ENCODE data around the gene MRPS35.
"Not testable (repeated sequence)": the region's sequence is repeated elsewhere in the genome, so short reads cannot be mapped to it uniquely, and the experiment has no call there.

Gene MRPS35

GRCh38 chr12:27723212-27723611 lies 12.6 kb downstream of the MRPS35 start:
- Histone ChIP-seq H3K36me3 (ENCODE audit: insufficient read depth, low read length) (peaks cover 60% of the 10 kb centered on the region), H3K9me3 (ENCODE audit: low read length) (no peaks in the 10 kb centered on the region), H3K4me3 (ENCODE audit: low read length) (no peak overlapping the region), H2AFZ (ENCODE audit: low read depth, low read length) (no peak overlapping the region), H3K4me1 (ENCODE audit: insufficient read depth, low read length) (no peaks in the 10 kb centered on the region), H3K27me3 (ENCODE audit: insufficient read depth, low read length) (no peaks in the 10 kb centered on the region)

DNA sequence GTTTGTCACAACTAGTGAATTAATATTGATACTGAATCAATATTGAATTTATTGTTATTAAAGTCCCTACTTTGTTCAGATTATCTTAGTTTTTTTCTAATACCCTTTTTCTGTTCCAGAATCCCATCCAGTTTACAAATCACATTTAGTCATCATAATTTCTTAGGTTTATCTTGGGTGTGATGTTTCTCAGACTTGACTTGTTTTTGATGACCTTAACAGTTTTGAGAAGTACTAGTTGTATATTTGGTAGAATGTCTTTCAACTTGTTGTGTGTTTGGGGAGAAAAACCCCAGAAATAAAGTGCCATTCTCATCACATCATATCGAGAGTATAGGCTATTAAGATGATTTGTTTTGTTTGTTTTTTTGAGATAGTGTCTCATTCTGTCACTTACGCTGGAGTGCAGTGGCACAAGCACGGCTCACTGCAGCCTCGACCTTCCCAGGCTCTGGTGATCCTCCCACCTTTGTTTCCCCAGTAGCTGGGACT lies 19.5 kb downstream of the MRPS35 start:
- Histone ChIP-seq H3K4me1 (ENCODE audit: insufficient read depth, low read length) (no peaks in the 10 kb centered on the region), H3K4me3 (ENCODE audit: low read length) (no peak overlapping the region), H3K36me3 (ENCODE audit: insufficient read depth, low read length) (peaks cover 38% of the 10 kb centered on the region), H3K27me3 (ENCODE audit: insufficient read depth, low read length) (no peaks in the 10 kb centered on the region), H2AFZ (ENCODE audit: low read depth, low read length) (no peak overlapping the region), H3K9me3 (ENCODE audit: low read length) (no peaks in the 10 kb centered on the region)

DNA sequence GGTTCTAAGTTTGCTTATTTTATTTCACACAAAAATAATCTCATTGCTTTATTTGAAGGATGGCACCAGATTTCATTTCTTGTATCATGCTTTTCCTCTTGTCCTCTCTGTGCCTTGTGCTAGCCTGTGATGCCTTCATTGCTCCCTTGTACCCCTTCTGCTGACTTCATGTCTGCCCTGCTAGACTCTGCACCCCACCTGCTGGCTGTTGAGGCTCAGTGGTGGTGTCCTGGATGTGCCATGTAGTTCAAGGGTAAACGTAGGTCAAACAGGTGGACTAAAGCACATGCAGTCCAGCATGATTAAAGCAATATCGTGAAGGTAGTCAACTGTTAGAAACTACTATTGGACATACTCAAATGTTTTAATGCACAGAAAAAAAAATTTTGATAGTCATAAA lies 21.6 kb downstream of the MRPS35 start:
- Histone ChIP-seq H3K36me3 (ENCODE audit: insufficient read depth, low read length) (peaks cover 37% of the 10 kb centered on the region), H3K4me1 (ENCODE audit: insufficient read depth, low read length) (no peaks in the 10 kb centered on the region), H3K4me3 (ENCODE audit: low read length) (no peak overlapping the region), H2AFZ (ENCODE audit: low read depth, low read length) (no peak overlapping the region), H3K9me3 (ENCODE audit: low read length) (no peaks in the 10 kb centered on the region), H3K27me3 (ENCODE audit: insufficient read depth, low read length) (no peaks in the 10 kb centered on the region)

GRCh38 chr12:27733052-27733656 lies 22.5 kb downstream of the MRPS35 start:
- Histone ChIP-seq H3K4me3 (ENCODE audit: low read length) (no peak overlapping the region), H3K4me1 (ENCODE audit: insufficient read depth, low read length) (no peaks in the 10 kb centered on the region), H3K36me3 (ENCODE audit: insufficient read depth, low read length) (peaks cover 38% of the 10 kb centered on the region), H2AFZ (ENCODE audit: low read depth, low read length) (no peak overlapping the region), H3K27me3 (ENCODE audit: insufficient read depth, low read length) (no peaks in the 10 kb centered on the region), H3K9me3 (ENCODE audit: low read length) (no peaks in the 10 kb centered on the region)

DNA sequence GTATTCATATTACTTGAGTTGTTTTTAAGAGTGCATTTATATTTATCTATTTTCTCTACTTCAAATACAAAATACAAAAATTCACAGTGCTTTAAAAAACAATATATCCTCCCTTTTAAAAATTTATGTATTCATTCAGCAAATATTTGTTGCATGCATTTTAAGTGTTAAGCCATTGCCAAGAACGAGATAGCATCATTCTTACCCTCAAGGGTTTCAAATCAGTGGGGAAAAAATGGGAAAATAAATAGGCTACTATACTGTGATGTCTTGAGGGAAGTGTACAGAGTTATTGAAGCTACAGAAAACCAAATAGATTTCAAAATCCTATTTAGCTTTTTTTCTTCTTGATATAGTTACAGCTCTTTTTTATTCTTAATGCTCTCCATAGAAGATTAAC lies 23.2 kb downstream of the MRPS35 start:
- no peak overlapping the region for H2AFZ ChIP-seq (ENCODE audit: low read depth, low read length)
- no peaks in the 10 kb centered on the region for H3K4me1 ChIP-seq (ENCODE audit: insufficient read depth, low read length)
- no peaks in the 10 kb centered on the region for H3K9me3 ChIP-seq (ENCODE audit: low read length)
- H3K36me3 ChIP-seq (ENCODE audit: insufficient read depth, low read length) = peaks cover 43% of the 10 kb centered on the region
- no peaks in the 10 kb centered on the region for H3K27me3 ChIP-seq (ENCODE audit: insufficient read depth, low read length)
- no peak overlapping the region for H3K4me3 ChIP-seq (ENCODE audit: low read length)

GRCh38 chr12:27734321-27734720 lies 23.7 kb downstream of the MRPS35 start:
- not testable (repeated sequence) for H3K4me3 ChIP-seq (ENCODE audit: low read length); H3K27me3 ChIP-seq (ENCODE audit: insufficient read depth, low read length); H2AFZ ChIP-seq (ENCODE audit: low read depth, low read length); H3K9me3 ChIP-seq (ENCODE audit: low read length); H3K4me1 ChIP-seq (ENCODE audit: insufficient read depth, low read length)
- peaks cover 44% of the 10 kb centered on the region for H3K36me3 ChIP-seq (ENCODE audit: insufficient read depth, low read length)

DNA sequence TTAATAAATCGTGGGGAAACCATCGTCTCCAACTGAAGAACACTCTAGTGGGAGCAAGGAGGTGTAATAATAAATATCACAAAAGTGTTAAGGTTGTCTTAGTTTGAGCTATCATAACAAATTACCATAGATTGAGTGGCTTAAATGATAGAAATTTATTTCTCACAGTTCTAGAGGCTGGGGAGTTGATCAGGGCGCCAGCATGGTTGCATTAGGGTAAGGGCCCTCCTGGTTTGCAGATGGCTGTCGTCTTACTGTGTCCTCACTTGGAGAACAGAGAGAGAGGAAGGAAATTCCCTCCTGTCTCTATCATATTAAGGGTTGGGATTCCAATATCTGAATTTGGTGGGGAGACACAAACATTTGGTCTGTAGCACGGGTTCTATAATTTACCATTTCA lies 33.0 kb downstream of the MRPS35 start:
- Histone ChIP-seq H3K4me3 (ENCODE audit: low read length) (no peak overlapping the region), H3K36me3 (ENCODE audit: insufficient read depth, low read length) (peaks cover 35% of the 10 kb centered on the region), H2AFZ (ENCODE audit: low read depth, low read length) (no peak overlapping the region), H3K27me3 (ENCODE audit: insufficient read depth, low read length) (no peaks in the 10 kb centered on the region), H3K4me1 (ENCODE audit: insufficient read depth, low read length) (no peaks in the 10 kb centered on the region), H3K9me3 (ENCODE audit: low read length) (no peaks in the 10 kb centered on the region)

DNA sequence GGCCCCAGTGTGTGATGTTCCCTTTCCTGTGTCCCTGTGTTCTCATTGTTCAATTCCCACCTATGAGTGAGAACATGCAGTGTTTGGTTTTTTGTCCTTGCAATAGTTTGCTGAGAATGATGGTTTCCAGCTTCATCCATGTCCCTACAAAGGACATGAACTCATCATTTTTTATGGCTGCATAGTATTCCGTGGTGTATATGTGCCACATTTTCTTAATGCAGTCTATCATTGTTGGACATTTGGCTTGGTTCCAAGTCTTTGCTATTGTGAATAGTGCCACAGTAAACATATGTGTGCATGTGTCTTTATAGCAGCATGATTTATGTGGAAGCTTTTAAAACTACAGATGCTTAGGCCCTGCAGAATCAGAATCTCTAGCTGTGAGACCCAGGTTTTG lies 35.1 kb downstream of the MRPS35 start:
- H2AFZ ChIP-seq (ENCODE audit: low read depth, low read length); H3K4me1 ChIP-seq (ENCODE audit: insufficient read depth, low read length); H3K27me3 ChIP-seq (ENCODE audit: insufficient read depth, low read length); H3K4me3 ChIP-seq (ENCODE audit: low read length); H3K9me3 ChIP-seq (ENCODE audit: low read length): not testable (repeated sequence)
- H3K36me3 ChIP-seq (ENCODE audit: insufficient read depth, low read length) = peaks cover 22% of the 10 kb centered on the region

DNA sequence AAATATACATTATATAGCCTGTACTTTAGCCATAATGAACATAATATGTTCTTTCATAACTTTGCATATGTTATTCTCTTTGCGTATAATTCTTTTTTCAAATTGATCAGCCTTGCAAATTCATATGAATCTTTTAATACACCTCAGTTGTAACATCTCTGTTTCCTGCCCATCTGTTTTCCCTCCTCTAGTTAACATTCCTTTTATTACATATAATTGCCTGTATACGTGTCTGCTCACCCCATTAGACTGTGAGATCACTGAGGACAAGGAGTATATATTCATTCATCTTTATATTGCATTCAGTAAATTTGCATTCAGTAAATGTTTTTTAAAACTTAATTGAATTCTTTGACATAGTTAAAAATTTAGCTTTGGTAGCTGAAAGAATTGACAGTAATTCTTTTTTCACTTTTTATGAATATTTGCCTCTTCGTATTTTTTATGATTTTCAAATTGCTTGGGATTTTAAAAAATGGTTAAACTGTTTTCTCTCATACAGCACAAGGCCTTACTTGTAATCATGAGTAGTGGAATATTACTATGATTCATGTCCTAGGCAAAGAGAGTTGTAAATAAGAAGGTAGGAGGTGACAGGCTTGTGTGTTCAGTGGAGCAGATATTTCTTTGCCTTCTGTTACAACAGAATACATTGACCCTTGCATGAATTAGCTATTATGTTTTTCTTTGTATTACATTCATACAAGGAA lies 36.6 kb downstream of the MRPS35 start:
- no peaks in the 10 kb centered on the region for H3K27me3 ChIP-seq (ENCODE audit: insufficient read depth, low read length)
- peaks cover 23% of the 10 kb centered on the region for H3K36me3 ChIP-seq (ENCODE audit: insufficient read depth, low read length)
- H3K4me3 ChIP-seq (ENCODE audit: low read length) = no peak overlapping the region
- no peaks in the 10 kb centered on the region for H3K4me1 ChIP-seq (ENCODE audit: insufficient read depth, low read length)
- no peak overlapping the region for H2AFZ ChIP-seq (ENCODE audit: low read depth, low read length)
- peaks cover 5% of the 10 kb centered on the region for H3K9me3 ChIP-seq (ENCODE audit: low read length)

DNA sequence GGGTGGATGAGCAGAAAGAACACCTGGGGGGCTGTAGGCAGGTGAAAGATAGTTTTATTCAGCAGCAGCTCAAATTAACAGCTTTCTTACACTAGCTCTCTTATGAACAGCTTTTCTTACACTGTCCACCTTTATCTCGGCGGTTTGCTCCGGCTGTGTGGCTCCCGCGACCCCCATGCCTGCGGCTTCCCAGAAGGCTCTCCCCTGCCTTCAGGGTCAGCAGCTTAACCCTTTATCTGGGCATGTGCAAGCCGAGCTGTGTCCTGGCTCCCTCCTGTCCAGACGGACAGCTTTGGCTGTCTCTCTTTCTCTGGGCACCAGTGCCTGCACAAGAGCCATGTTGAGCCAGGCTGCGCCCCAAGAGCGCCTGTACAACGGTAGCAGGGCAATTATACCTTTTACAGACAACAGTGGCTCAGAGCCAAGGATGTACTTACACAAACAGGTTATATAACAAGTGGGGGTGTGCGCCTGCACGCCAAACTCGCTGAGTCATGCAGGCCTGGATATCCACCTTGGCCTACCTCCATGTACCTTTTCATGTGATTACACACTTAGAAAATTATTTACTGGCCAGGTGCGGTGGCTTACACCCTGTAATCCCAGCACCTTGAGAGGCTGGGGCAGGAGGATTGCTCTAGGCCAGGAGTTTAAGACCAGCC lies 40.9 kb downstream of the MRPS35 start:
- H3K4me3 ChIP-seq (ENCODE audit: low read length) = no peak overlapping the region
- no peaks in the 10 kb centered on the region for H3K27me3 ChIP-seq (ENCODE audit: insufficient read depth, low read length)
- peaks cover 22% of the 10 kb centered on the region for H3K36me3 ChIP-seq (ENCODE audit: insufficient read depth, low read length)
- no peaks in the 10 kb centered on the region for H3K4me1 ChIP-seq (ENCODE audit: insufficient read depth, low read length)
- peaks cover 5% of the 10 kb centered on the region for H3K9me3 ChIP-seq (ENCODE audit: low read length)
- H2AFZ ChIP-seq (ENCODE audit: low read depth, low read length) = no peak overlapping the region

DNA sequence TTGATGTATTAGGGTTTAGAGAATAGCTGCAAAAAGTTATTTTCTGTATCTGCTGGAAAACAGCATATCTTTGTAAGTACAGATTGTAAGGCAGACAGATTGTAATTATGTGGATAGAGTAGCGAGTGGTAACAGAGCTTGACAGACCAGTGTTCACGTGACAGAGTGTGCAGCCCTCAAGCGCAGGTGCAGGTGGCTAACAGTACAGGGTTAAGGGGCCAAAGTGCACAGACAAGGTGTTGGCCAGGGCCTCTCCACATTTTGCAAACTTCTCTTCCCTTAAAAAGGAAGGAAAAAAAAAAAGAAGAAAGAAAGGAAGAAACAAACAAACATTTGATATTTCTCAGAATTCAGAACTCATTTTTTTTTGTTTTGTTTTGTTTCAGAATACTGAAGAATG lies 44.2 kb downstream of the MRPS35 start:
- H3K9me3 ChIP-seq (ENCODE audit: low read length) = peaks cover 5% of the 10 kb centered on the region
- no peak overlapping the region for H2AFZ ChIP-seq (ENCODE audit: low read depth, low read length)
- H3K4me3 ChIP-seq (ENCODE audit: low read length) = no peak overlapping the region
- H3K36me3 ChIP-seq (ENCODE audit: insufficient read depth, low read length) = peaks cover 24% of the 10 kb centered on the region
- no peaks in the 10 kb centered on the region for H3K4me1 ChIP-seq (ENCODE audit: insufficient read depth, low read length)
- H3K27me3 ChIP-seq (ENCODE audit: insufficient read depth, low read length) = no peaks in the 10 kb centered on the region

- Histone ChIP-seq H3K36me3 (ENCODE audit: insufficient read depth, low read length) (peaks cover 17% of the 10 kb centered on the region), H3K9me3 (ENCODE audit: low read length) (peaks cover under 1% of the 10 kb centered on the region), H2AFZ (ENCODE audit: low read depth, low read length) (no peak overlapping the region), H3K27me3 (ENCODE audit: insufficient read depth, low read length) (no peaks in the 10 kb centered on the region), H3K4me3 (ENCODE audit: low read length) (no peak overlapping the region), H3K4me1 (ENCODE audit: insufficient read depth, low read length) (no peaks in the 10 kb centered on the region)
Measured at GRCh38 chr12:27756670-27757195, 46.1 kb downstream of the MRPS35 start.

DNA sequence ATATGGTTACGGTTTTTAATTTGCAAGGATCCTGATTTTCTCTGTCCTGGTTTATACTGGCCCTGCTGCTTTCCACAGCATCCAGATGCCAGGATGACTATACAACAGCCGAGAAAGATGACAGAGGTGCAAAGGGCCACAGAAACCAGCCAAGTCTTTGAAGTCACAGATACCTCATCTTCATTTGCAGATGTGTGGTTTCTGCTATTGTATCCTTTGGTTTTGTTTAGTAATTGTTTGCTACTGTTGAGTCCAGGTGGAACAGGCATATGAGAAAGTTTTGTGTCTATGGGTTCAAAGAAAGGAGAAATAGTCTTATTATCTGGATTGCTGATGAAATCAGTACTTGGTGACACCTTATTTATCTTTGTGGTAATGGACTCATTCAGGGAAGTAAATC lies 52.1 kb downstream of the MRPS35 start:
- no peak overlapping the region for H2AFZ ChIP-seq (ENCODE audit: low read depth, low read length)
- H3K36me3 ChIP-seq (ENCODE audit: insufficient read depth, low read length) = no peaks in the 10 kb centered on the region
- no peaks in the 10 kb centered on the region for H3K27me3 ChIP-seq (ENCODE audit: insufficient read depth, low read length)
- H3K4me3 ChIP-seq (ENCODE audit: low read length) = no peak overlapping the region
- H3K4me1 ChIP-seq (ENCODE audit: insufficient read depth, low read length) = no peaks in the 10 kb centered on the region
- H3K9me3 ChIP-seq (ENCODE audit: low read length) = no peaks in the 10 kb centered on the region

All from neuron (in vitro differentiated cells).